WTC11 (cell line): ENCODE measurements around the gene ADGRE2. TPM values are rescaled to one million over a fixed set of nuclear protein-coding genes. Genes with fewer than 3 reads are reported as not detected.
A peak's percentile ranks its signal among the peaks of the same experiment; 100 is the strongest.
"Not testable (repeated sequence)": the region's sequence is repeated elsewhere in the genome, so short reads cannot be mapped to it uniquely, and the experiment has no call there.

Experiments used
- ATAC-seq: fragments of 200-7000 bp; cut with Tn5 transposase; 2 replicates; pipeline ENCODE4 v1.10.0; 2021; ENCODE audit warnings: mild to moderate bottlenecking, moderate library complexity
- CTCF ChIA-PET: fragments of 300-600 bp; sonication (Branson Sonifier 250); formaldehyde crosslinking; loops from one replicate; lab custom pipeline; 2021; ENCODE audit warnings: antibody characterized with exemption; lab: Charles Lee
- POLR2A ChIA-PET: fragments of 350-600 bp; sonication (Branson Sonifier 250); formaldehyde crosslinking; loops from one replicate; lab custom pipeline; 2021; ENCODE audit warnings: antibody characterized with exemption; lab: Charles Lee
- DNase-seq: peaks from one replicate; pipeline ENCODE4 v3.0.0; 2021; ENCODE audit warnings: low spot score
- H3K27ac Mint-ChIP-seq: 2 replicates; pipeline ENCODE4 v1.8.0; 2021; ENCODE audit warnings: mixed read lengths
- H3K27me3 Mint-ChIP-seq: 2 replicates; pipeline ENCODE4 v1.8.0; 2021; ENCODE audit warnings: low read depth, mild to moderate bottlenecking, moderate library complexity, mixed read lengths
- H3K36me3 Mint-ChIP-seq: 2 replicates; pipeline ENCODE4 v1.8.0; 2021; ENCODE audit warnings: mixed read lengths
- H3K4me1 Mint-ChIP-seq: 2 replicates; pipeline ENCODE4 v1.8.0; 2022; ENCODE audit warnings: mixed read lengths
- H3K4me3 Mint-ChIP-seq: 2 replicates; pipeline ENCODE4 v1.8.0; 2021; ENCODE audit warnings: mild to moderate bottlenecking, moderate library complexity, mixed read lengths
- H3K9me3 Mint-ChIP-seq: 2 replicates; pipeline ENCODE4 v1.8.0; 2021; ENCODE audit warnings: mixed read lengths
- E2F1 ChIP-seq: sonication (generic); formaldehyde crosslinking; IDR thresholded peaks from 2 replicates; pipeline ENCODE4 v1.8.0; 2022; ENCODE audit warnings: mild to moderate bottlenecking, missing genetic modification reagents
- ESRRA ChIP-seq: sonication (generic); formaldehyde crosslinking; IDR thresholded peaks from 2 replicates; pipeline ENCODE4 v1.8.1; 2022; ENCODE audit warnings: mild to moderate bottlenecking, missing genetic modification reagents, borderline replicate concordance
- ETV6 ChIP-seq: sonication (generic); formaldehyde crosslinking; IDR thresholded peaks from 2 replicates; pipeline ENCODE4 v1.8.1; 2022; ENCODE audit warnings: mild to moderate bottlenecking, missing genetic modification reagents
- FOXJ3 ChIP-seq: sonication (generic); formaldehyde crosslinking; IDR thresholded peaks from 2 replicates; pipeline ENCODE4 v1.9.0; 2021; ENCODE audit warnings: missing genetic modification reagents, mild to moderate bottlenecking, borderline replicate concordance
- IRF2 ChIP-seq: sonication (generic); formaldehyde crosslinking; IDR thresholded peaks from 2 replicates; pipeline ENCODE4 v1.8.0; 2022; ENCODE audit warnings: low read depth, missing genetic modification reagents, borderline replicate concordance
- JAZF1 ChIP-seq: fragments of 250-450 bp; sonication (Bioruptor Pico); IDR thresholded peaks from 2 replicates; pipeline ENCODE4 v1.9.0; 2021; ENCODE audit warnings: moderate library complexity, mild to moderate bottlenecking, inconsistent platforms
- JUN ChIP-seq: sonication (generic); formaldehyde crosslinking; IDR thresholded peaks from 2 replicates; pipeline ENCODE4 v1.8.0; 2023; ENCODE audit warnings: mild to moderate bottlenecking, missing genetic modification reagents
- NR1H2 ChIP-seq: sonication (generic); formaldehyde crosslinking; IDR thresholded peaks from 2 replicates; pipeline ENCODE4 v1.9.0; 2021; ENCODE audit warnings: mild to moderate bottlenecking, moderate library complexity, missing genetic modification reagents
- PREB ChIP-seq: sonication (generic); formaldehyde crosslinking; IDR thresholded peaks from 2 replicates; pipeline ENCODE4 v1.8.1; 2022; ENCODE audit warnings: mild to moderate bottlenecking, missing genetic modification reagents, moderate library complexity, borderline replicate concordance
- PRRX2 ChIP-seq: fragments of 250-450 bp; sonication (Bioruptor Pico); IDR thresholded peaks from 2 replicates; pipeline ENCODE4 v1.8.0; 2021; ENCODE audit warnings: mild to moderate bottlenecking
- SMAD3 ChIP-seq: sonication (generic); formaldehyde crosslinking; IDR thresholded peaks from 2 replicates; pipeline ENCODE4 v1.8.0; 2022; ENCODE audit warnings: missing genetic modification reagents, mild to moderate bottlenecking, borderline replicate concordance
- STAT6 ChIP-seq: sonication (generic); formaldehyde crosslinking; conservative IDR thresholded peaks from 2 replicates; pipeline ENCODE4 v1.8.1; 2023; ENCODE audit warnings: mild to moderate bottlenecking, low read depth, missing genetic modification reagents, moderate library complexity
- ZNF121 ChIP-seq: sonication (generic); formaldehyde crosslinking; IDR thresholded peaks from 2 replicates; pipeline ENCODE4 v1.8.0; 2023; ENCODE audit warnings: missing genetic modification reagents
- ZNF263 ChIP-seq: sonication (generic); formaldehyde crosslinking; IDR thresholded peaks from 2 replicates; pipeline ENCODE4 v1.8.1; 2022; ENCODE audit warnings: low read depth, mild to moderate bottlenecking, moderate library complexity, missing genetic modification reagents
- ZNF317 ChIP-seq: sonication (generic); formaldehyde crosslinking; IDR thresholded peaks from 2 replicates; pipeline ENCODE4 v1.8.1; 2023; ENCODE audit warnings: low read depth, mild to moderate bottlenecking, moderate library complexity, missing genetic modification reagents, borderline replicate concordance
- ZNF423 ChIP-seq: fragments of 250-450 bp; sonication (Bioruptor Pico); IDR thresholded peaks from 2 replicates; pipeline ENCODE4 v2.1.2; 2022; ENCODE audit warnings: mild to moderate bottlenecking, moderate library complexity
- total RNA-seq: library from RNA; stranded (reverse); gene quantifications from 3 replicates; pipeline ENCODE4 v1.2.3, GENCODE V29; 2021

ADGRE2 gene
- total RNA-seq, 1 experiment from 2014 or later = 4.0 TPM

GRCh38 chr19:14786421-14786851 is 8.1 kb upstream of the ADGRE2 start (continued):
- TF ChIP-seq ZNF121 (CRISPR knock-in tag) = peak; percentile 40; the same call in 1 of the 2 replicates

GRCh38 chr19:14785102-14785793 is 6.9 kb upstream of the ADGRE2 start:
- CTCF ChIA-PET = interaction anchor here (0.6 to 2.3 kb wide), 19 partner anchors 9 to 446 kb away, joined by 3 to 36 read pairs (median 5); partner anchors contain the start of gene OR7A17
- H3K4me1 Mint-ChIP-seq, H3K36me3 Mint-ChIP-seq, H3K9me3 Mint-ChIP-seq, H3K27ac Mint-ChIP-seq, H3K27me3 Mint-ChIP-seq, H3K4me3 Mint-ChIP-seq, DNase-seq, POLR2A ChIA-PET, ATAC-seq: not testable (repeated sequence)

- H3K9me3 Mint-ChIP-seq, POLR2A ChIA-PET, H3K36me3 Mint-ChIP-seq, ATAC-seq, DNase-seq, H3K27ac Mint-ChIP-seq, H3K27me3 Mint-ChIP-seq, H3K4me3 Mint-ChIP-seq, H3K4me1 Mint-ChIP-seq: not testable (repeated sequence)
- CTCF ChIA-PET = interaction anchor here (0.8 to 1.3 kb wide), 2 partner anchors 8 to 26 kb away, joined by 4 read pairs; no protein-coding TSS in a partner anchor
These were observed 6.4 kb upstream of the ADGRE2 start for GRCh38 chr19:14784730-14785101.

GRCh38 chr19:14783410-14783998 is 5.1 kb upstream of the ADGRE2 start:
- H3K9me3 Mint-ChIP-seq, H3K27me3 Mint-ChIP-seq, ATAC-seq, H3K4me3 Mint-ChIP-seq, H3K27ac Mint-ChIP-seq, DNase-seq, H3K36me3 Mint-ChIP-seq: not testable (repeated sequence)
- ChIA-PET CTCF (interaction anchor here (1.1 kb wide), 1 partner anchor 210 kb away, joined by 5 read pairs; no protein-coding TSS in a partner anchor), POLR2A (interaction anchor here (0.6 kb wide), 1 partner anchor 25 kb away, joined by 3 read pairs; no protein-coding TSS in a partner anchor)
- peaks cover 15% of the 10 kb centered on the region for H3K4me1 Mint-ChIP-seq

- DNase-seq = no peak
- CTCF ChIA-PET = interaction anchor here (1.1 kb wide), 1 partner anchor 209 kb away, joined by 5 read pairs; no protein-coding TSS in a partner anchor
- peaks cover under 1% of the 10 kb centered on the region; the same call in 1 of the 2 replicates for H3K27me3 Mint-ChIP-seq
- H3K4me3 Mint-ChIP-seq = no peak overlapping the region
- POLR2A ChIA-PET = interaction anchor here (0.6 kb wide), 1 partner anchor 24 kb away, joined by 3 read pairs; no protein-coding TSS in a partner anchor
- no peak for TF ChIP-seq FOXJ3 (CRISPR knock-in tag)
- no peak for TF ChIP-seq ZNF317
- no peak for TF ChIP-seq ESRRA (CRISPR knock-in tag)
- TF ChIP-seq PREB (CRISPR knock-in tag) = no peak
- TF ChIP-seq SMAD3 (CRISPR knock-in tag) = no peak
- TF ChIP-seq IRF2 (CRISPR knock-in tag) = no peak
- TF ChIP-seq PRRX2 (CRISPR knock-in tag) = no peak
- no peak for TF ChIP-seq STAT6 (CRISPR knock-in tag)
- TF ChIP-seq ZNF423 (CRISPR knock-in tag) = no peak
- TF ChIP-seq NR1H2 (CRISPR knock-in tag) = no peak
- TF ChIP-seq E2F1 (CRISPR knock-in tag) = no peak
- TF ChIP-seq JUN (CRISPR knock-in tag) = no peak
- no peak for TF ChIP-seq ZNF263 (CRISPR knock-in tag)
- TF ChIP-seq ETV6 = no peak
- no peak for TF ChIP-seq JAZF1 (CRISPR knock-in tag)
- ATAC-seq = no peak
- no peaks in the 10 kb centered on the region for H3K9me3 Mint-ChIP-seq
- H3K27ac Mint-ChIP-seq = no peak overlapping the region
- no peaks in the 10 kb centered on the region for H3K36me3 Mint-ChIP-seq
- peaks cover 15% of the 10 kb centered on the region for H3K4me1 Mint-ChIP-seq
These were observed 4.5 kb upstream of the ADGRE2 start for GRCh38 chr19:14782626-14783409.
